GM13976 (cell line): ENCODE measurements around the gene ACSF2.

Source experiments
- DNase-seq: peaks from one replicate; pipeline ENCODE4 v3.0.0; 2012; ENCODE audit warnings: low spot score
- CTCF ChIP-seq: IDR thresholded peaks from 2 replicates; pipeline ENCODE4 v1.5.1; 2012; ENCODE audit warnings: borderline replicate concordance, mild to moderate bottlenecking; ENCODE audit not compliant: insufficient read depth; ENCODE audit errors: extremely low read depth, missing control alignments, control extremely low read depth
- in situ Hi-C: fragments of 300-500 bp; cut with MboI; formaldehyde crosslinking; loops from one replicate; pipeline ENCODE4 v1.12.0; 2022; ENCODE audit warnings: low sequenced_read_pairs, mixed read lengths, inconsistent platforms; ENCODE audit not compliant: unreplicated experiment

The ACSF2 gene

DNA sequence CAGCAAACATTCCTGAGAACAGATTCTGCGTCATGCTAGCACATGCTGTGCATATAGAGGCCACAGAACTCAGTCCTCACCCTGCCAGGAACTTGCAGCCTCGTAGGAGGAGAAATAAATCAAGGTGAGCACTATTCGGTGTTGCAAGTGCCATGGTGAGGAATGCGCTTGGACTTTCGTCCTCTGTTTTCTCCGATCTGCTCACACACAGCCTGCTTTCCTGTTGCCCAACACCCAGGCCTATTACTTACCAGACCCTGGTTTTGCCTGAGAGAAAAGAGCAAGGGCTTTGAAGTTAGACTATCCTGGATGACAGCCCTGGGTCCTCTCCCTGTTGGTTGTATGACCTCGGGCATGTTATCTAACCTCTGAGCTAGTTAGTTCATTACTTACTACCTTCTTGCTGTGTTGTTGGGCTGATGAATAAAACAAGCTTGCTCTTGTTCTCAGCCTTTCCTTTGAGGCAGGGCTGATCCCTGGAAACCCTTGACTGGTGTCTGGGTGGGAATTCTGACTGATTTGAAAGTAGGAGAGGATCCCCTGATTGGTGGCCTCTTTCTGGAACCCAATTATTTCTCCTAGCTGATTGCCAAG is 2.9 kb downstream of the ACSF2 start:
- DNase-seq = no peak
- no peak for TF ChIP-seq CTCF
- in situ Hi-C loops = no loop called here

DNA sequence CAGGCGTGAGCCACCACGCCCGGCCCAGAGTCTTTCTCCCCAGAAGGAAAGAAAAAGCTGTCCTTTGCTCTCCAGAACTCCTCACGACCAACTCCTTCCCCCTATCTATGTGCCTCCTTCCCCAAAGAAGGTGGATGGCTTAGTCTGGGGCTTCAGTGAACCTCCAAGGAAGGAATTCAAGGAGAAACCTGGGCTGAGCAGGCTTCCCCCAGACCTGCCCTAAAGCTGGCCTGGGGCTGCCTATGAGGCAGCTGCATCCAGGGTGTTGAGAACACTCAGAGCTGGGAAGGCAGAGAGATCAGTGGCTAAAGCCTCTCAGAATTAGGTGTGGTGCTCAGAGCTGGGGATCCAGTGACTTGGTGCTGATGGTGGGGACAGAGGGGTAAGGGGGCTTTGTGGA is 3.8 kb downstream of the ACSF2 start:
- in situ Hi-C loops = no loop called here
- DNase-seq = no peak
- TF ChIP-seq CTCF = no peak

GRCh38 chr17:50430821-50431618 is 5.0 kb downstream of the ACSF2 start:
- no peak for DNase-seq
- no peak for TF ChIP-seq CTCF
- in situ Hi-C loops = no loop called here

GRCh38 chr17:50432125-50432762 is 6.2 kb downstream of the ACSF2 start:
- DNase-seq = no peak
- in situ Hi-C loops = no loop called here
- TF ChIP-seq CTCF = no peak

DNA sequence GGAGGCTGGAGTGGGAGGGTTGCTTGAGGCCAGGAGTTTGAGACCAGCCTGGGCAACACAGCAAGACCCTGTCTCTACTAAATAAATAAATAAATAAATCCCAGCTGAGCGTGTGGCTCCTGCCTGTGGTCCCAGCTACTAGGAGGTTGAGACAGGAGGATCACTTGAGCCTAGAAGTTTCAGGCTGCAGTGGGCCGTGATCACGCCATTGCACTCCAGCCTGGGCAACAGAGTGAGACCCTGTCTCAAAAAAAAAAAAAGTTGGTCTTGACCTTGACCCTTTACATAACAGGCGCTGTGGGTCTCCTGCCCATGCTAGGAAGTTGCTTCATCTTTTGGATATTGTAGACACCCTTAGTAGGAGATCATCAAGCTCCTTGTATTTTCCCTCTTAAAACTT is 11.4 kb downstream of the ACSF2 start:
- in situ Hi-C loops = no loop called here
- no peak for TF ChIP-seq CTCF
- DNase-seq = no peak

GRCh38 chr17:50439008-50439407 is 13.0 kb downstream of the ACSF2 start:
- in situ Hi-C loops = no loop called here
- DNase-seq = no peak
- TF ChIP-seq CTCF = no peak
